Measurements from ENCODE around the gene KCNK4. TPM values are rescaled to one million over a fixed set of nuclear protein-coding genes. Genes with fewer than 3 reads are reported as not detected.

Gene KCNK4
- total and polyA plus RNA-seq, 2 donors (not counting 3 experiments of a cell fraction or from before 2014, with no cell fraction given), result 0.06 to 0.44 TPM

DNA sequence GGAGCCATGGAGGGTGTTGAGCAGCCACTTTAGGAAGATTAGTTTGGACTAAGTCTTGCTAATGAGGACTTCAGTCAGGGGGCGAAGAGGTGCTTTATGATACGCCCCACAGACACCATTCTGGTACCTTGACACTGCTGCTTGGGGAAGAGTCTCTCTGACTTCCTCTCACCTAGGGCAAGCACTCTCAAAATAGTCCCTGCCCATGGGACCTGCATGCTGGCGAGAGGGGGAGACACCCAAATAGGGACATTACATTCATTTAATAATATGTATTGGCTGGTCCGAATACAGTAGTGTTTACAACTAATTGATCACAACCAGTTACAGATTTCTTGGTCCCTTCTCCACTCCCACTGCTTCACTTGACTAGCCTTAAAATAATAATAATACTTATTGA lies 4.7 kb downstream of the KCNK4 start:
- H3K79me2 ChIP-seq (ENCODE audit: control insufficient read depth, insufficient read depth, low read length), result no peaks in the 10 kb centered on the region
- TF ChIP-seq FOS (IDR thresholded peaks at IDR 0.05; ENCODE audit: borderline replicate concordance, insufficient read depth, low read length), result no peak
- TF ChIP-seq EZH2 (IDR thresholded peaks at IDR 0.05; ENCODE audit: borderline replicate concordance, low read depth, low read length, severe bottlenecking), result no peak
- TF ChIP-seq, protein P1, sequence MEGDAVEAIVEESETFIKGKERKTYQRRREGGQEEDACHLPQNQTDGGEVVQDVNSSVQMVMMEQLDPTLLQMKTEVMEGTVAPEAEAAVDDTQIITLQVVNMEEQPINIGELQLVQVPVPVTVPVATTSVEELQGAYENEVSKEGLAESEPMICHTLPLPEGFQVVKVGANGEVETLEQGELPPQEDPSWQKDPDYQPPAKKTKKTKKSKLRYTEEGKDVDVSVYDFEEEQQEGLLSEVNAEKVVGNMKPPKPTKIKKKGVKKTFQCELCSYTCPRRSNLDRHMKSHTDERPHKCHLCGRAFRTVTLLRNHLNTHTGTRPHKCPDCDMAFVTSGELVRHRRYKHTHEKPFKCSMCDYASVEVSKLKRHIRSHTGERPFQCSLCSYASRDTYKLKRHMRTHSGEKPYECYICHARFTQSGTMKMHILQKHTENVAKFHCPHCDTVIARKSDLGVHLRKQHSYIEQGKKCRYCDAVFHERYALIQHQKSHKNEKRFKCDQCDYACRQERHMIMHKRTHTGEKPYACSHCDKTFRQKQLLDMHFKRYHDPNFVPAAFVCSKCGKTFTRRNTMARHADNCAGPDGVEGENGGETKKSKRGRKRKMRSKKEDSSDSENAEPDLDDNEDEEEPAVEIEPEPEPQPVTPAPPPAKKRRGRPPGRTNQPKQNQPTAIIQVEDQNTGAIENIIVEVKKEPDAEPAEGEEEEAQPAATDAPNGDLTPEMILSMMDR (IDR thresholded peaks at IDR 0.05; ENCODE audit: extremely low read depth in 1 of 2, insufficient read depth in 1 of 2, low read depth in 1 of 2, low read length in 2 of 2), result no peak
- TF ChIP-seq GATA2 (IDR thresholded peaks at IDR 0.05; ENCODE audit: insufficient read depth, insufficient read length, low read depth, low read length), result no peak
- no peak for TF ChIP-seq MAX (IDR thresholded peaks at IDR 0.05; ENCODE audit: insufficient read depth, insufficient read length)
- no peak for TF ChIP-seq POLR2A (IDR thresholded peaks at IDR 0.05; ENCODE audit: low read depth, low read length)
- no peak for TF ChIP-seq JUN (IDR thresholded peaks at IDR 0.05; ENCODE audit: borderline replicate concordance, insufficient read depth, insufficient read length, low read depth)
- TF ChIP-seq MYC (IDR thresholded peaks at IDR 0.05; ENCODE audit: low read depth, low read length), result no peak
- TF ChIP-seq POLR2AphosphoS5 (IDR thresholded peaks at IDR 0.05; ENCODE audit: insufficient read depth, low read depth, low read length), result no peak
- H3K4me2 ChIP-seq (ENCODE audit: insufficient read depth, low read length), result no peak overlapping the region
- no peak for FAIRE-seq
- POLR2A ChIA-PET, result no interaction called here
- peaks cover 15% of the 10 kb centered on the region for H3K4me1 ChIP-seq (ENCODE audit: control insufficient read depth, extremely low read depth, insufficient read depth, low read length)
- H3K27ac ChIP-seq (ENCODE audit: insufficient read depth, low read depth, low read length), result no peak overlapping the region
- BruUV-seq (replicated peaks), result no TSS peak
- no peak overlapping the region for H2AFZ ChIP-seq (ENCODE audit: low read depth, low read length)
- intact Hi-C loops (cut with micrococcal nuclease) (no loop called here), dilution Hi-C loops (cut with MboI; ENCODE audit: extremely low pct_ligation_motif_present, low sequenced_read_pairs) (no loop called here)
- no peaks in the 10 kb centered on the region for H3K9me3 ChIP-seq (replicated peaks; ENCODE audit: control insufficient read depth, insufficient read depth, low read length)
- H3K9me1 ChIP-seq (replicated peaks; ENCODE audit: control insufficient read depth, extremely low read depth, insufficient read depth, low read length), result no peaks in the 10 kb centered on the region
- peaks cover 61 to 91% of the 10 kb centered on the region in 2 experiments for H3K27me3 ChIP-seq (ENCODE audit: control insufficient read depth in 2 of 2, insufficient read depth in 2 of 2, low read length in 2 of 2)
- H3K9ac ChIP-seq (replicated peaks; ENCODE audit: extremely low read depth, insufficient read depth, low read length), result no peak overlapping the region
- CTCF ChIA-PET, result interaction anchor here (0.7 kb wide), 1 partner anchor 9 kb away, joined by 4 read pairs; the partner anchor contains the start of gene ESRRA
- no peaks in the 10 kb centered on the region for H4K20me1 ChIP-seq (replicated peaks; ENCODE audit: control insufficient read depth, extremely low read depth, insufficient read depth, low read length)
- H3K36me3 ChIP-seq (ENCODE audit: control insufficient read depth in 2 of 2, extremely low read depth in 1 of 2, insufficient read depth in 2 of 2, low read length in 2 of 2), result no peaks in the 10 kb centered on the region
- no peak overlapping the region for H3K4me3 ChIP-seq (replicated peaks in 1 of 3; ENCODE audit: insufficient read depth in 1 of 3, low read depth in 1 of 3, low read length in 3 of 3)
- DNase-seq (ENCODE audit: low read depth, low spot score), result no peak

Measured in endothelial cell of umbilical vein (primary cell).